Lung microvascular endothelial cell (primary cell): ENCODE results near the gene LMTK3. TPM values are rescaled to one million over a fixed set of nuclear protein-coding genes. Genes with fewer than 3 reads are reported as not detected.
"Not testable (repeated sequence)": the region's sequence is repeated elsewhere in the genome, so short reads cannot be mapped to it uniquely, and the experiment has no call there.

Source experiments
- DNase-seq, 2 donors: peaks; one replicate each; pipeline versions ENCODE4 v3.0.0 to v3.0.0-alpha.2; 2010; ENCODE audit warnings: low read depth in 2 of 2
- total RNA-seq: library from RNA; depleted of rRNA; stranded (reverse); fragments of >200 nt; gene quantifications from 2 replicates; pipeline ENCODE4 v1.2.1, GENCODE V29; 2014

LMTK3 gene
- total RNA-seq, 1 donor from 2014 or later, result not detected

DNA sequence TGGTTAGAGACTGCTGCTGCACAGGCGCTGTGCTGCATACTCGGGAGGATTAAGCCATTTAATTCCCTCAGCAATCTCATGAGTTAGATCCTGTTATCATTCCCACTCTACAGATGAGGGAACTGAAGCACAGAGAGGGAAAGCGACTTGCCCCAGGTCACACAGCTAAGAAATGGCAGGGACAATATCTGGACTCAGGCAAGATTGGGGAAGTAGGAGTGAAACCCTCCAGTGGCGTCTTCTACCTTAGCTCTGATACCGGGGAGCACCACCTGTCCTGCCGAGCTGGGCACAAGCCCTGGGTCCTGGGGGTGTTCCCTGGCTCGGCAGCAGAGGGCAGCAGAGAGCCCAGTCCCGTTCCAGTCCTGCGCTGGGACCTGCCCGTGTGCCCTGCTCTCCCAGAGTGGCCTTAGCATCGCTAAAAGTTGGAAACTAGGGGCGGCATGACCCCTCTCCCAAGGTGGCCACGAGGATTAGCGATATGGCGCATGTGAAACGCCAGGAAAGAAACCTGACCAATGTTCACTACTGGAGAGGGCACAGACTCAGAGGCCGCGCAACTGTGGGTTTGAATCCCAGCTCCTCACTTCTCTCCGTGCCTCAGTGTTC, 21.9 kb downstream of the LMTK3 start:
- DNase-seq, result peak; percentile 58 to 79

DNA sequence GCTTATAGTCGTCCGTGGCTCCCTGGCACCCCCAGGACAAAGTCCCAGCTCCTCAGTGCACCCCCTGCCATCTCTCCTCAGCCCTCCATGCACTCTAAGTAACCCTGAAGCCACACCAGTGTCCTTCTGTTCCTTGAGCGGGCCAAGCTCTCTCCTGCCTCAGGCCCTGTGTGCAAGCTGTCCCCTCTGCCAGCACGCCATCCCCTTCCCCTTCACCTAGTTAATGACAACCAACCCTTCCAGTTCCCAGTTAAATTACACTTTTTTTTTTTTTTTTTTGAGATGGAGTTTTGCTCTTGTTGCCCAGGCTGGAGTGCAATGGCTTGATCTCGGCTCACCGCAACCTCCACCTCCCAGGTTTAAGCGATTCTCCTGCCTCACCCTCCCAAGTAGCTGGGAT, 23.2 kb downstream of the LMTK3 start:
- not testable (repeated sequence) for DNase-seq

DNA sequence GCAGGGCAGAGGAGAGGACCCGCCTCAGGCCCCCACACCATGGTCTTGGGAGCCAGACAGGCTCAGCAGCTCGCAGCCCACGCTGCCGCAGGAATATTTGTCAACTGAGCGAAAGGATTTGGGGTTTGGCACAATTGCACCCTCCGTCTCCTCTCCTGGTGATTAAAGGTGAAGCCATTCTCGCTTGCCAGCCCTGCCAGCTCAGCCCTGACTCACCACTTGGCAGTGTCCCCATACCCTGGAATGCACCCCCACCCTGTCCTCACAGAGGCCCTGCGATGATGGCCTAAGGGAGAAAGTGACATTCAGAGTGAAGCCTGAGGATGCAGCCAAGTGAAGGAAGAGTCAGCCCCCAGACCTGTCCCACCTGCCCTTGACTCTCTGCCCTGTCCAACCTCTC, 23.7 kb downstream of the LMTK3 start:
- peak; percentile 38 to 44 for DNase-seq

DNA sequence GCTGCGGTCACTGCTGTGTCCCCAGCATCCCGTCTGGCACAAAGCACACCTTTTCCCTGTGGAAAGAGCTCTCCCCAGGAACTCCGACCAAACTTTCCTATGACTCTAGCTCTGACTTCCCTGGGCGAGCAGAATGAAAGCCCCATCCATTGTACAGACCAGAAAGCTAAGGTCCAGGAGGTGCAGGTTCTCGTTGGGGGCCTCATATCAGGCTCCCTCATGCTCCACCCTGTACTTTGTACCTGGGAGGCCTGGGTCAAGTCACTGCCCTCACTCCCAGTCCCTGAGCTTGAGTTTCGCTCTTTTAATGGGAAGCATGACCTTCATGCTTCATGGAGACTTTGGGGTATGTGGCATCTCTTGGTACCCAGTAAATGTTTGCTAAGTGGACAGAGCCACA, 24.1 kb downstream of the LMTK3 start:
- no peak for DNase-seq

DNA sequence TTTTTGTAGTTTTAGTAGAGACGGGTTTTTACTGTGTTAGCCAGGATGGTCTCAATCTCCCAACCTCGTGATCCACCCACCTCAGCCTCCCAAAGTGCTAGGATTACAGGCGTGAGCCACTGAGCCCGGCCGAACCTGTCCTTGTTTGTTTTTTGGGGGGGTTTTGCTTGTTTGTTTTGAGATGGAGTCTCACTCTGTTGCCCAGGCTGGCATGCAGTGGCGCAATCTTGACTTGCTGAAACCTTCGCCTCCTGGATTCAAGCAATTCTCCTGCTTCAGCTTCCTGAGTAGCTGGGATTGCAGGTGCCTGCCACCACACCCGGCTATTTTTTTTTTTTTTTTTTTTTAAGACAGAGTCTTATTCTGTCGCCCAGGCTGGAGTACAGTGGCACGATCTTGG, 24.9 kb downstream of the LMTK3 start:
- not testable (repeated sequence) for DNase-seq

DNA sequence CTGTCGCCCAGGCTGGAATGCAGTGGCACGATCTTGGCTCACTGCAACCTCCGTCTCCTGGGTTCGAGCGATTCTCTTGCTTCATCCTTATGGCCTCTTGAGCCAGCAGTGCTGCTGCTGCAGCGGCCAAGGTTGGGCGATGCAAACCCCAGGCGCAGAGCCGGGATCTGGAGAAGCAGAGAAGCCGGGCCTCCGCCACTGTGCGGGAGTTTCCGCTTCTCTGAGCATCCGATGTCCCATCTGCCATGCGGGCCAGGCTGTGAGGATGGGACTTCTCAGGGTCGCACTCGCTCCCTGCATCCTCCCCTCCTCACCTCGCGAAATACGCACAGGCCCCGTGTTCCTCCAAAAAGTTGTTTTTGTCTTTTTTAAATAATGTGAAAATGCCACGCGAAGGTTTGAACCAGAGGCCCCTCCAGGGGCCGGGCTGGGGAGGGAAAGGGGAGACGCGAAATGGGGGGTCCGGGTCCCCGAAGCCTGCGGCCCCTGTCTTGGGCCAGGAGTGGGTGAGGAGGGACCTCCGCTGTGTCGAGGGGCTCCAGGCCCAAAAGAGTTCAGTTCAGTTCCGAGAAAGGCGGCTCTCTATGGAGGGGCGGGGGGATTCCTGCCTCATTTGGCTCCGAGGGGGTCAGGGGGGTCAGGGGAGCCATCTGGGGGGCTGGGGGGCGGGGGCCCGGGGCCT, 26.6 kb downstream of the LMTK3 start:
- DNase-seq, result no peak

DNA sequence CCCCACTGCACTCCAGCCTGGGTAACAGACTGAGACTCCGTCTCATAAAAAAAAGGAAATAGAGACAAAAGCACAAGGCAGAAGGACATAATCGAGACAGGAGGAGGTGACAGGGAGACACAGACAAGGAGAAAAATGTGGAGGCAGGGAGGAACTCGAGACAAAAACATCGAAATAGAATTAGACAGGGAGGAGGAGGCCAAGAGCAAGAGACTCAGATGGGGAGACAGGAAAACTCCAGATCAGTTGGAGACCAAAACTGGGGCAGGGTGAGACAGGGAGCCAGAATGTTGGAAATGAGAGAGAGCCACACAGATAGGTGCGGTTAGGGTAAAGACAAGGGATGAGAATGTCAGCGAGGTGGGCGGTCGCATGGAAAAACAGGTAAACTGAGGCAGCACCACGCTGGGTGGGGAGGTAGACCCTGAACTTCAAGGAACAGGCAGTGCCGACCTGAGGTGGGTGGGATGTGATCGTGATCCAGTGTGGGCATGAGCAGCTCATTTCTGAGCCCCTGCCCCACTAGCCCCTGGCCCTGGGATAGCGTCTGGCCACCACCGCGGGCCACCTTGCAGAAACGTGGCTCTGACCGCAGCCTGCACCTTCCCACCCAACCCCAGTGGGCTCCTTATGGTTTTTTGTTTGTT, 27.3 kb downstream of the LMTK3 start:
- no peak for DNase-seq

DNA sequence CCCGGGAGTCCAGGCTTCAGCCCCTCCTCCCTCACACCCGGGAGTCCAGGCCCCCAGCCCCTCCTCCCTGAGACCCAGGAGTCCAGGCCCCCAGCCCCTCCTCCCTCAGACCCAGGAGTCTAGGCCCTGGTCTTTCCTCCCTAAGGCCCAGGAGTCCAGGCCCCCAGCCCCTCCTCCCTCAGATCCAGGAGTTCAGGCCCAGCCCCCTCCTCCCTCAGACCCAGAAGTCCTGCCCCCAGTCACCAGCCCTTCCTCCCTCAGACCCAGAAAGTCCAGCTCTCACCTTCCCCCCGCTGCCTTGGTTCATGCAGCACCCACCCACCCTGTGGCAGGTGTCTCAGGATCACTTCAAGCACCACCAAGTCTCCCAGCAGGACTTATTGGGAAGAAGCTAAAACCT, 28.3 kb downstream of the LMTK3 start:
- no peak for DNase-seq

DNA sequence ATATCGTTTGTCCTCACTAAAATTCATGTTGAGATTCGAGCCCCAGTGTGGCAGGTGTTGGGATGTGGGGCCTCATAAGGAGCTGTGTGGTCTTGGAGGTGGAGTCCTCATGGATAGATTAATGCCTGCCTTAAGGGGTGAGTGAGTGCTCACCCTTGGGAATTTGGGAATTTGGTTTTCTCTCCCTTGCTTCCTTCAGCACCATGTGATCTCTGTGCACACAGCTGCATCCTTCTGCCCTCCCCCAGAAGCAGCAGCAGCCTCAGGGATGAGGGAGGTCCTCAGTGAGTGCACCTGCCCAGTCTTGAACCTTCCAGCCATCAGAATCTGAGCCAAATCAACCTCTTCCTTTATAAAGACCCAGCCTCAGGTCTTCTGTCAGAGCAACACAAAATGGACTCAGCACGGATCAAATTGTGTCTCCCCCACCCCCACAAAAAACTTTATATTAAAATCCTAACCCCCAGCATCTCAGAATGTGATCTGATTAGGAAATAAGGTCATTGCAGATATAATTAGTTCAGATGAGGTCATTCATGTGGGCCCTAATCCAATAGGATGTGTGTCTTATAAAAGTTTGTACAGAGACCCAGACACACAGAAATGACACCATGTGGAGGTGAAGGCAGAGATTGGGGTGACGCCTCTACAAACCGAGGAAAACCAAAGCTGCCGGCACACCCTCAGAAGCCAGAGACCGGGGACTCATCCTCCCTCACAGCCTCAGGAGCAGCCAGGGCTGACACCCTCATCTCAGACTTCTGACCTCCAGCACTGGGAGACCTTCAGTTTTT, 29.6 kb downstream of the LMTK3 start:
- DNase-seq, result peak in 1 of 2 donors; percentile 32

DNA sequence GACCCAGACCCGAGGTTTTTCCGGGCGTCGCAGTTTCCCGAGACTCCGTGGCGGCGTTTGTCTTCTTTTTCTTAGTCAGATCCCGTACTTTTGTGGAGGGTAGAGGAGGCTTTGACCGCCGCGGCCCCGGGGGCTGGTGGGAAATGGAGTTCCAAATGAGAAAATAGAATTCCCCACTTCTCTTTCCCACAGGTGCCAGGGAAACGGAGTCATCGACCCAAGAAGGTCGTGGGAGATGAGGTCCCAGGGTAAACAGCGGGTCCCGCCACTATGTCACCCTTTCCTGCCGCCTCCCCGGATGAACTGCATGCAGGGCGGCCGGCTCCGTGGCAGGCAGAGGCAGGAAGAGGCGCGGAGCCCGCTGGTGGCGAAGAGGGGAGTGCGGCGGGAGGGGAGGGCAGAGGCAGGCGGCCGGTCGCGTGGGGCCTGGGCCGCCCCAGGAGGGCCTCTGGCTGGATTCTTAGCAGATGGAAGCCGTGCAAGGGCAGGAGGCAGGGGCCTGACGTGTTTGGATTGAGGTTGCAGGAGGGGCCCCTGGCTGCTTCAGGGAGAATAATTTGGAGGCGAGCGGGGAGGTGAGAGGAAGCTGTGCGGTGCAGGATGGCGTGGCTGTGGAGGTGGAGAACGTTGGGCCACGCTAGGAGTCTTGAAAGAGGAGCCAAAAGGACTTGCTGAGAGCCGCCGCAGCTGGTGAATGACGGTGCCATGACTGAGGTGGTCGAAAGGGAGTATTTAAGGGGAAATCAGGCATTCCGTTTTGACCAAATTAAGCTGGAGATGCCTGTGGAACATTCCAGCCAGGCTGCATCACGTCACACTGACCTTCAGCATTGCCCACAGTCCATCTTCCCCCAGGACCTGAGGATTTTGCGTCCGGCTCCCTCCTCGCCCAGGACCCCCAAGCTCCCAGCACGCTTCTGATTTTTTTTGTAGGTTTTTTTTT, 30.8 kb downstream of the LMTK3 start:
- DNase-seq, result peak; percentile 43 to 59

DNA sequence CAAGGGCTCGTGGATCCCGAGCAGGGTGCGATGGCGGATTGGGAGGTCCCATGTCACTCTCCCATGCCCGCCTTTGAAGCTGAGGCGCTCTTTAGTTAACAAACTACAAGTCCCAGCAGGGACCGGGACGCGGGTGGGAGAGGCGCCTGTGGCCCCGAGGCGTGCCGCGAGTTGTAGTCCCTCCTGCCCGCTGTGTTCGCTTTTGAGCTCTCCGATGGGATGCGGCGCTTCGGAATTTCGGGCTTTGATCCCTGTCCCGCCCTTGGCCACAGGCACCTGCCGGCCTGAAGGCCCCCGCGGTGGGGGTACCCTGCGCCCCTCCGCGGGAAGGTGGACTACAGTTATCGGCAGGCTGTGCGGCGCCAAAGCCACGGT, 31.5 kb downstream of the LMTK3 start:
- DNase-seq, result peak in 1 of 2 donors; percentile 69

DNA sequence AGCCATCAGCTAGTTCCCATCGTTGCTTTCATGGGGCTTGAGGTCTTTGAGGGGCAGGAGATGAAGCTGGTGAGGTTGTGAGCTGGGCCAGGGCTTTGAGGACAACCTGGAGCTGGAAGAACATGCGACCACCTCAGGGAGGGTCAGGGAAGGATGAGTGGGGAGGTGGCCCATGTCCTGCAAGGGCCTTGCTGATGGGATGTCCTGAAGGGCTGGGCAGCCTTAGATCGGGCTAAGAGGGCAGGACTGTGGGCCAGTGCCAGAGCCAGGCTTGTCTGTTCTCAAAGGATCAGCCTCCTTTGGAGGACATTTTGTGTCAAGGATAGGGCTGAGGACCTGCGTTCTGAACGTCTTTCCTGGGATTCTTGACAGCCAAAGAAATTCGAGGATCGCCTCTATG, 31.9 kb downstream of the LMTK3 start:
- no peak for DNase-seq

DNA sequence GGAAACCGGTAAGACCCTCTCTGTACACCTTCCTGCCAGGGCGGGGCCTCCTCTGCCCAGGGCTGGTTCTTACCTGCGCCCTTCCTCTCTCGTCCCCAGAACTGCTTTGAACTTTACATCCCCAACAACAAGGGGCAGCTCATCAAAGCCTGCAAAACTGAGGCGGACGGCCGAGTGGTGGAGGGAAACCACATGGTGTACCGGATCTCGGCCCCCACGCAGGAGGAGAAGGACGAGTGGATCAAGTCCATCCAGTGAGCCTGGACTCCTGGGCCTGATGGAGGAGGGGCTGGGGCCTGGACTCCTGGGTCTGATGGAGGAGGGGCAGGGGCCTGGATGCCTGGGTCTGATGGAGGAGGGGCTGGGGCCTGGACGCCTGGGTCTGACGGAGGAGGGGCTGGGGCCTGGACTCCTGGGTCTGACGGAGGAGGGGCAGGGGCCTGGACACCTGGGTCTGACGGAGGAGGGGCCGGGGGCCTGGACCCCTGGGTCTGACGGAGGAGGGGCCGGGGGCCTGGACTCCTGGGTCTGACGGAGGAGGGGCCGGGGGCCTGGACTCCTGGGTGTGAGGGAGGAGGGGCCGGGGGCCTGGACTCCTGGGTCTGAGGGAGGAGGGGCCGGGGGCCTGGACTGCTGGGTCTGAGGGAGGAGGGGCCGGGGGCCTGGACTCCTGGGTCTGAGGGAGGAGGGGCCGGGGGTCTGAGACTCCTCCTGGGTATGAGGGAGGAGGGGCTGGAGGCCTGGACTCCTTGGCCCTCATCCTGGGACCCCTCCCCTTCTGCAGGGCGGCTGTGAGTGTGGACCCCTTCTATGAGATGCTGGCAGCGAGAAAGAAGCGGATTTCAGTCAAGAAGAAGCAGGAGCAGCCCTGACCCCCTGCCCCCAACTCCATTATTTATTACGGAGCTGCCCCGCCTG, 33.0 kb downstream of the LMTK3 start:
- no peak for DNase-seq

DNA sequence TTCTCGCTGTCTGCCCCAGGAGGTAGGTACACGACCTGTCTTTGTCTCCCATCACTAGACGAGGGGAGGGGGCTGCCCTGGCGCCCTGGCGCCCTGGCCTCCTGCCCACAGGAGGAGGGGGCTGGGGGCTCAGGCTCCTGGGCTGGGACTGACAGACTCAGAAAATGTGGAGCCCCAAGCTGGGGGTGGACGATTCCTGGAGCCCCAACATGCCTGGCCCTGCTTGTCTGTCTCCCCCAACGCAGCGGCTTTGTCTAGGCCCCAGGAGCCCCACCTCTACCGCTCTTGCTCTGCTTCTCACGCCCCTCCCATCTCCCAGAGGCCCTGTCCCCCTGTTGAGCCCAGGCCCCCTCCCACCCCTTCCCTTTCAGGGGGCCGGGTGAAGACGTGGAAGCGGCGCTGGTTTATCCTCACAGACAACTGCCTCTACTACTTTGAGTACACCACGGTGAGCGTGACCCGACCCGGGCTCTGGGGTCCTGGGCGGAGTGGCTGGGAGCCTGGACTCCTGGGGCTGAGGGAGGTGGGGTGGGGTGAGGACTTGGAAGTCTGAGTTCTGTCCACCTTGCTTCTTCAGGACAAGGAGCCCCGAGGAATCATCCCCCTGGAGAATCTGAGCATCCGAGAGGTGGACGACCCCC, 33.8 kb downstream of the LMTK3 start:
- DNase-seq, result no peak

DNA sequence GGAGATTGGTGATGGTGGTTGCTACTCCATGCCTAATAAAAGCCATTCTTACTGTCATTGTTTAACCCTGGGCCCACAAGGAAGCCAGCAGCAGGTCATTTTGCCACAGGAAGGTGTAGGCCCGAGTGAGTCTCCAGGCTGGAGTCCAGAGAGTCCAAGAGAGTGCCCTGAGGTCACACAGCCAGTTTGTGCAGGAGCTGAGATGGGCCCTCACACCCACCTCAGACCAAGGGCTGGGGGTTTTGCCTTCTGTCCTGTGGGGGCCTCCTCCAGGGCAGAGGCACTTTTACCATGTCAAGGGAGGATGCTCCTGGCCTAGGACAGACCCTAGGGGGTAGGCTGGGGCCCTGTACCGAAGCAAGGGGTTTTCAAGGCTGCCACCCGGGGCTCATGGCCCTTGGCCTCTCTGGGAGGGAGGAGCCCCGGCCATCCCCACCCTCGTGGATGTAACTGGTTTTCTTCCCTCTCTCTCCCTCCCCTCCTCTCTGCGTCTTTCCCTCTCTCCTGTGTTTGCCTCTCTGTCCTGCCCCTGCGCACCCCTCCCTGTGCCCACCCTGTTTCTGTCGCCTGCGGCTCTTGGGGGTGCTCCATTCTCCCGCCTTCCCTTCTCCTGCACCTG, 34.5 kb downstream of the LMTK3 start:
- DNase-seq, result no peak

DNA sequence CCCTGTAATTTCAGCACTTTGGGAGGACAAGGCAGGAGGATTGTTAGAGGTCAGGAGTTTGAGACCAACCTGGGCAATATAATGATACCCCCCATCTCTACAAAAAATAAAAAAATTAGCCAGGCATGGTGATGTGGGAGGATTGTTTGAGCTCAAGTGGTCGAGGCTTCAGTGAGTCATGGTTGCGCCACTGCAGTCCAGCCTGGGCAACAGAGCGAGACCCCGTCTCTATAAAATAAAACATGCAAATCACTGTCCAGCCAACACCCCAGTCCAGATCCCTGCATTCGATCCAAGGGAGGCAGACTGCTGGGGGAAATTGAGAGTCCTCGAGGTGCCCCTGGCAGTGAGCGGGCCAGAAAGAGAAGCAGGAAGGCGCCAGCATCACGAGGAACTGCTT, 35.5 kb downstream of the LMTK3 start:
- DNase-seq, result no peak

DNA sequence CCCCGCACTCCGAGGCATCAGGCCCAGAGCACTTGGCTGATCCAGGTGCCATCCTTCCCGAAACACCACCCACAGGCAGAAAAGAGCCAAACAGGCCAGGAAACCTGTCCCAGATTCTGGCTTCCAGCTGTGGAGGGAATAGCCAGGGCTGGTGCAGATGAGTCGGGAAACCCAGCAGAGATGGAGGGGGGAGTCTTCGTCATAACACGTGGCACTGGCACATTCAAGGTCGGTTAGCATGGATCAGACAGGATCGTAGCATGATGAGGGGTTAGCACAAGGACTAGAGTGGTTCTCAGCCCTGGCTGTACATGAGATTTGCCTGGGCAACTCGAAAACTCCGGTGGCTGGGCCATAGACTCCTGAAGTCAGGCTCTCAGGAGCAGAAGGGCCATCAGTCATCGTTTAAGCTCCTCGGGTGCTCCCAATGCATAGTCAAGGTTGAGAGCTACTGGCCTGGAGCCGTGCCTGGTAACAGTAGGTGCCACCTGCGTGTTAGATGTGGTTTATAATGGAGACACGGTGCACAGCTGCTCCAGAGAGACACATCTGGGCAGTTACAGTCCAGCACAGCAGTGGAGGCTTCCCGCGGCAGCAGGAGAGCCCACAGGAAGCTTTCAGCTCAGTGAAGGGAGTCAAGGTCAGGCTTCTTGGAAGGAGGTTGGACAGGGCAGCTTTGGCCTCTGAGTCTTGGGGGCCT, 36.1 kb downstream of the LMTK3 start:
- no peak for DNase-seq

DNA sequence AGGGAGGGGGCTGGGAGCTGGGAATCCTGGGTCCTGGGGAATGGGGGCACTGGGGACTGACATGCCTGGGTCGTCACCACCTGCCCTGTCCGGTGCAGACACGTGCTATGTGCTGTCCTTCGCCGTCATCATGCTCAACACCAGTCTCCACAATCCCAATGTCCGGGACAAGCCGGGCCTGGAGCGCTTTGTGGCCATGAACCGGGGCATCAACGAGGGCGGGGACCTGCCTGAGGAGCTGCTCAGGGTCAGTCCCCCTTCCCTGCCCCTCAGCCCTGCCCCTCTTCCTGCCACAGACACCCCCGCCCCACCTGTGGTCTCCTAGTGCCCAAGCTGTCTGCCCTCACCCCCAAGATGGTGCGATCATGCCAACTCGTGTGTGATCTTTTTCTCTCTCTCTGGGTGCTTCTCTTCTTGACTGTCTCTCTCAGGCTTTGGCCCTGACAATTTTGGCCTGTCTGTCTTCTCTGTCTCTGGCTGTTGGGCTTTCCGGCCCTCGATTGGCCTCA, 37.5 kb downstream of the LMTK3 start:
- no peak for DNase-seq
